Adrenal gland (tissue), 5 donors: Measurements from ENCODE around the gene SLC37A1.

Source experiments
- CTCF ChIP-seq, 6 experiments: fragments of 450-650 bp in 4 of 6; fragments of 200-600 bp in 2 of 6; sonication (generic) in 1 of 6; IDR thresholded peaks; 1 replicate in 5 of 6; 2 replicates in 1 of 6; pipeline versions ENCODE4 v1.5.1 to v1.8.0; 2016 to 2021; ENCODE audit warnings: antibody characterized with exemption in 6 of 6, mild to moderate bottlenecking in 2 of 6, moderate library complexity in 1 of 6
- POLR2A ChIP-seq, 2 donors: fragments of 450-650 bp; IDR thresholded peaks; one replicate each; pipeline ENCODE4 v1.6.1; 2017; ENCODE audit warnings: antibody characterized with exemption in 2 of 2, mild to moderate bottlenecking in 2 of 2, moderate library complexity in 1 of 2
- donor health status: DM: no; HTN: no; CAD: no.

DNA sequence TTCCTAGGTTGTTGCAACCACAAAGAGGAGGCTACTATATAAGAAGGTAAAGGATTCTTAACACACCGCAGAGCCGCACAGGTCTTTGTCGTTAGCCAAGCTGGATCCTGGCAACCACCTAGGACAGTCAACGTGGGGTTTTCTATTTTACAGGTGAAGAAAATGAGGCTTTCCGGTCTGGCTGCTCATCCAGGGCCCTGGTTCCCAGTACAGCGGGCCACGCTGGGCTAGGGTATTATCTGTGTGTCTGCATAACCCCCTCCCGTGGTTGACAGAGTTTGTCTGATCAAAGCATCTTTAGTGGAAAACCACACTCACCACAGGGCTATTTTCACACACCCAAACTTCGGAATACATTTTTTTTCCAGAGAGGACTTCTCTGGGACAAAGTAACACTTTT is 100.7 kb downstream of the SLC37A1 start:
- TF ChIP-seq CTCF (IDR thresholded peaks at IDR 0.05) (no peak), POLR2A (IDR thresholded peaks at IDR 0.05) (no peak)
